ENCODE data around the gene B4GALT5.

GRCh38 chr20:49682798-49683197, 30.9 kb downstream of the B4GALT5 start:
- no peak for TF ChIP-seq POLR2A (IDR thresholded peaks at IDR 0.05)
- no peak for TF ChIP-seq POLR2AphosphoS5 (IDR thresholded peaks at IDR 0.05)
